ENCODE data around the gene PRKCB. TPM values are rescaled to one million over a fixed set of nuclear protein-coding genes. Genes with fewer than 3 reads are reported as not detected.

Gene PRKCB
- total RNA-seq, 2 experiments from 2014 or later = 21.0 to 51.6 TPM

DNA sequence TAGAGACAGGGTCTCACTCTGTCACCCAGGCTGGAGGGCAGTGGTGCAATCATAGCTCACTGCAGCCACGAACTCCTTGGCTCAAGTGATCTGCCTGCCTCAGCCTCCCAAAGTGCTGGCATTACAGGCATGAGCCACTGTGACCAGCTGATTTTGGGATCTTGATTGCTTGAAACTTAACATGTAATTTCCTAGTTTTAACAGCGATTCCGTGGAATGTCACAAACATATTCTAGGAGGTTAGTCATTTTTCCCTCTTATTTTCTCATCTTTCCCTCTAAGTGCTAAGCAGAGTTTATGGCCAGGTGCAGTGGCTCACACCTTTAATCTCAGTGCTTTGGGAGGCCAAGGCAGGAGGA is 297.0 kb downstream of the PRKCB start:
- Histone ChIP-seq H3K9me2 (ENCODE audit: insufficient read depth, low read length) (no peaks in the 10 kb centered on the region), H3K9me3 (ENCODE audit: low read length) (no peaks in the 10 kb centered on the region), H3K4me2 (ENCODE audit: low read length) (no peak overlapping the region), H3K4me3 (ENCODE audit: low read depth, low read length, poor library complexity, severe bottlenecking) (no peak overlapping the region), H3K36me3 (ENCODE audit: insufficient read depth, low read length) (no peaks in the 10 kb centered on the region), H3K79me2 (ENCODE audit: insufficient read depth, low read depth, low read length) (no peaks in the 10 kb centered on the region), H3K27ac (ENCODE audit: low read depth, low read length, poor library complexity, severe bottlenecking) (no peak overlapping the region), H2AFZ (ENCODE audit: low read length) (no peak overlapping the region), H4K20me1 (ENCODE audit: insufficient read depth, low read length) (no peaks in the 10 kb centered on the region), H3K4me1 (ENCODE audit: insufficient read depth, low read length, poor library complexity, severe bottlenecking) (no peaks in the 10 kb centered on the region)
- no TSS peak for BruUV-seq (replicated peaks)
- POLR2A ChIA-PET = interaction anchor here (0.7 kb wide), 1 partner anchor 138 kb away, joined by 4 read pairs; no protein-coding TSS in a partner anchor
- CTCF ChIA-PET (ENCODE audit: unreplicated experiment) = no interaction called here
- TF ChIP-seq, protein P1, sequence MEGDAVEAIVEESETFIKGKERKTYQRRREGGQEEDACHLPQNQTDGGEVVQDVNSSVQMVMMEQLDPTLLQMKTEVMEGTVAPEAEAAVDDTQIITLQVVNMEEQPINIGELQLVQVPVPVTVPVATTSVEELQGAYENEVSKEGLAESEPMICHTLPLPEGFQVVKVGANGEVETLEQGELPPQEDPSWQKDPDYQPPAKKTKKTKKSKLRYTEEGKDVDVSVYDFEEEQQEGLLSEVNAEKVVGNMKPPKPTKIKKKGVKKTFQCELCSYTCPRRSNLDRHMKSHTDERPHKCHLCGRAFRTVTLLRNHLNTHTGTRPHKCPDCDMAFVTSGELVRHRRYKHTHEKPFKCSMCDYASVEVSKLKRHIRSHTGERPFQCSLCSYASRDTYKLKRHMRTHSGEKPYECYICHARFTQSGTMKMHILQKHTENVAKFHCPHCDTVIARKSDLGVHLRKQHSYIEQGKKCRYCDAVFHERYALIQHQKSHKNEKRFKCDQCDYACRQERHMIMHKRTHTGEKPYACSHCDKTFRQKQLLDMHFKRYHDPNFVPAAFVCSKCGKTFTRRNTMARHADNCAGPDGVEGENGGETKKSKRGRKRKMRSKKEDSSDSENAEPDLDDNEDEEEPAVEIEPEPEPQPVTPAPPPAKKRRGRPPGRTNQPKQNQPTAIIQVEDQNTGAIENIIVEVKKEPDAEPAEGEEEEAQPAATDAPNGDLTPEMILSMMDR (conservative IDR thresholded peaks at IDR 0.05; ENCODE audit: low read length) = no peak
- no peak for TF ChIP-seq EZH2phosphoT487 (IDR thresholded peaks at IDR 0.05; ENCODE audit: borderline replicate concordance, low read depth, low read length)
- intact Hi-C loops (cut with micrococcal nuclease; ENCODE audit: unreplicated experiment) = no loop called here
- DNase-seq (ENCODE audit: low spot score) = no peak

DNA sequence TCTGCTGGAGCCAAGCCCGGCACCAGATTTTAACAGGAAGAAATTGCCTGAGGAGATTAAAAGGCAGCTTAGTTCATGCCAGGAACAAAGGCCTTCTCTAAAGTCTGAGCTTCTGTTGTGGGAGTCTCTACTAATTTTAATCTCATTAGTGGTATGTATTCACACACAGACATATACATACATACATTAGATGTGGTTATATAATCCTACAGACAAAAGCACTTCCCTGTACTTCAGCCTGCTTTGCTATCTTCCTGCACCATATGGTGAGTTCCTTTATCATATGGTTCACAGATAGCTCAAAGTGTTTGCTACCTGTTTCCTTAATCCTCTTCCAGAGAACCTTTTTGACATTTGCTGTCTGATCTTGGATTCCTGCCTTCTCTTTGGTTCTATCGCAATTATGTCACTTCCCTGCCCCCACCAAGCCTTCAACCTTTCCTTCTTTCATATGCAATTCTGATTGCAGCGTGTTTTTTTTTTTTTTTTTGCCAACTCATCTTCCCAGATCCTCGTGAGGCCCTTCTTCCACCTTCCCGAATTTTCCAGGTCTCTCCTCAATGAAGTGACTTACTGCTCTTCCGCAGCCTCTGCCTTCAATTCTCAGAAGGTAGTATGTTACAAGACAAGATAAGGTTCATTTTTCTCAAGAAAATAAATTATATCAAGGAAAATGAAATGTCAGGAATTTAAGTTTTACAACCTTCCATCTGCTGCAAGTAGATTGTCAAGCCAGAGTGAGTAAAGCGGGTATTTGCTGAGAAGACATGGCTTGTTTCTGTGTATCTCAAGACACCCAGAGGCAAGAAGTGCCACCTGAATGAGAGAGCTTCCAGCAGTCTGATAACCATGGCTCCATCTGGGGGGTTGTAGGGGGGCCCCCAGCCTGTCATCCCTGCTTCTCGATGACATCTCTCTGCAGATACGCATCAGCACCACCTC is 300.1 kb downstream of the PRKCB start:
- no peak for DNase-seq (ENCODE audit: low spot score)
- CTCF ChIA-PET (ENCODE audit: unreplicated experiment) = interaction anchor here (1.1 kb wide), 1 partner anchor 11 kb away, joined by 3 read pairs; no protein-coding TSS in a partner anchor
- H3K36me3 ChIP-seq (ENCODE audit: insufficient read depth, low read length) = no peaks in the 10 kb centered on the region
- POLR2A ChIA-PET = no interaction called here
- H3K4me3 ChIP-seq (ENCODE audit: low read depth, low read length, poor library complexity, severe bottlenecking) = no peak overlapping the region
- H2AFZ ChIP-seq (ENCODE audit: low read length) = no peak overlapping the region
- TF ChIP-seq EZH2phosphoT487 (IDR thresholded peaks at IDR 0.05; ENCODE audit: borderline replicate concordance, low read depth, low read length) = no peak
- TF ChIP-seq, protein P1 (conservative IDR thresholded peaks at IDR 0.05; ENCODE audit: low read length) = no peak
- no peaks in the 10 kb centered on the region for H3K79me2 ChIP-seq (ENCODE audit: insufficient read depth, low read depth, low read length)
- intact Hi-C loops (cut with micrococcal nuclease; ENCODE audit: unreplicated experiment) = no loop called here
- H3K9me3 ChIP-seq (ENCODE audit: low read length) = no peaks in the 10 kb centered on the region
- no peak overlapping the region for H3K27ac ChIP-seq (ENCODE audit: low read depth, low read length, poor library complexity, severe bottlenecking)
- H3K9me2 ChIP-seq (ENCODE audit: insufficient read depth, low read length) = no peaks in the 10 kb centered on the region
- no peaks in the 10 kb centered on the region for H4K20me1 ChIP-seq (ENCODE audit: insufficient read depth, low read length)
- no peak overlapping the region for H3K4me2 ChIP-seq (ENCODE audit: low read length)
- no peaks in the 10 kb centered on the region for H3K4me1 ChIP-seq (ENCODE audit: insufficient read depth, low read length, poor library complexity, severe bottlenecking)
- BruUV-seq (replicated peaks) = no TSS peak

DNA sequence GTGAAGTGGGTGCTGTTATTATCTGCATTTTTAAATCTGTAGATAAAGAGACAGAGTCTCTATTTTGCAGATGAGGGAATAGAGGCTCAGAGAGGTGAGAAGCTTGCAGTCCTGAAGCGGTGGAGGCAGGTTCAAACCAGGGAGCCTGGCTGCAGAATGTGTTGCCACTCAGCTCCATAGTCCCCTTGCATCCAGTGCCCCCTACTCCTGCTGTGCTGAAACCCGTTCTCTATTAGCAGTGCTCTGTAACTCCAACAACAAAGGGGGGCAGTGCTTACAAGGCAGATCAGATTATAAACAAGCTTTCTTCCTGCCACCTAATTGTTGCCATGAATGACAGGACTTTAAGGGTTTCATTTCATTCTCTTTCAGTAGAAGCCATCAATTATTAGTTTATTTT is 302.2 kb downstream of the PRKCB start:
- no peaks in the 10 kb centered on the region for H3K9me2 ChIP-seq (ENCODE audit: insufficient read depth, low read length)
- no TSS peak for BruUV-seq (replicated peaks)
- no peaks in the 10 kb centered on the region for H3K36me3 ChIP-seq (ENCODE audit: insufficient read depth, low read length)
- ChIA-PET POLR2A (no interaction called here), CTCF (ENCODE audit: unreplicated experiment) (interaction anchor here (0.5 kb wide), 1 partner anchor 364 kb away, joined by 6 read pairs; no protein-coding TSS in a partner anchor)
- H3K4me1 ChIP-seq (ENCODE audit: insufficient read depth, low read length, poor library complexity, severe bottlenecking) = no peaks in the 10 kb centered on the region
- no peak overlapping the region for H2AFZ ChIP-seq (ENCODE audit: low read length)
- no peak overlapping the region for H3K4me2 ChIP-seq (ENCODE audit: low read length)
- H3K27ac ChIP-seq (ENCODE audit: low read depth, low read length, poor library complexity, severe bottlenecking) = no peak overlapping the region
- TF ChIP-seq EZH2phosphoT487 (IDR thresholded peaks at IDR 0.05; ENCODE audit: borderline replicate concordance, low read depth, low read length) = no peak
- TF ChIP-seq, protein P1 (conservative IDR thresholded peaks at IDR 0.05; ENCODE audit: low read length) = no peak
- no peaks in the 10 kb centered on the region for H3K79me2 ChIP-seq (ENCODE audit: insufficient read depth, low read depth, low read length)
- H3K4me3 ChIP-seq (ENCODE audit: low read depth, low read length, poor library complexity, severe bottlenecking) = no peak overlapping the region
- no peak for DNase-seq (ENCODE audit: low spot score)
- H4K20me1 ChIP-seq (ENCODE audit: insufficient read depth, low read length) = no peaks in the 10 kb centered on the region
- no peaks in the 10 kb centered on the region for H3K9me3 ChIP-seq (ENCODE audit: low read length)
- intact Hi-C loops (cut with micrococcal nuclease; ENCODE audit: unreplicated experiment) = no loop called here

Data from OCI-LY7 (cell line).